Activated T-cell treated with anti-CD3 and anti-CD28 coated beads, Interleukin-2, amount 50 U/mL, for 72 hours (primary cell): ENCODE data around the gene EVI5. TPM values are rescaled to one million over a fixed set of nuclear protein-coding genes. Genes with fewer than 3 reads are reported as not detected.

Experiments used
- ATAC-seq, 2 donors: fragments of 150-1000 bp; cut with Tn5 transposase; replicated peaks in 1 of 2; 2 replicates each; pipeline ENCODE4 v1.10.0; 2021; ENCODE audit warnings: moderate library complexity in 2 of 2, mild to moderate bottlenecking in 1 of 2
- DNase-seq, 2 donors: peaks; one replicate each; pipeline ENCODE4 v3.0.0; 2021 to 2022; ENCODE audit warnings: mixed read lengths in 1 of 2
- H3K27ac Mint-ChIP-seq: one replicate; pipeline ENCODE4 v1.8.0; 2022; ENCODE audit warnings: mild to moderate bottlenecking, moderate library complexity, mixed read lengths
- H3K27me3 Mint-ChIP-seq: one replicate; pipeline ENCODE4 v1.8.0; 2022; ENCODE audit warnings: low read depth, mixed read lengths
- H3K36me3 Mint-ChIP-seq, 2 donors: one replicate each; pipeline ENCODE4 v1.8.0; 2022; ENCODE audit warnings: mixed read lengths in 2 of 2, mild to moderate bottlenecking in 1 of 2; ENCODE audit not compliant: insufficient read depth in 2 of 2
- H3K4me1 Mint-ChIP-seq: one replicate; pipeline ENCODE4 v1.8.0; 2022; ENCODE audit warnings: low read depth, mixed read lengths
- H3K4me3 Mint-ChIP-seq, 2 donors: one replicate each; pipeline ENCODE4 v1.8.0; 2022; ENCODE audit warnings: mild to moderate bottlenecking in 2 of 2, mixed read lengths in 2 of 2, moderate library complexity in 2 of 2
- H3K9me3 Mint-ChIP-seq, 2 donors: one replicate each; pipeline ENCODE4 v1.8.0; 2022; ENCODE audit warnings: mixed read lengths in 2 of 2
- total RNA-seq, 2 donors: library from RNA; stranded (reverse); gene quantifications; one replicate each; pipeline ENCODE4 v1.2.3, GENCODE V29; 2022

The EVI5 gene
- total RNA-seq, 2 donors from 2014 or later, result 30.8 to 40.1 TPM

DNA sequence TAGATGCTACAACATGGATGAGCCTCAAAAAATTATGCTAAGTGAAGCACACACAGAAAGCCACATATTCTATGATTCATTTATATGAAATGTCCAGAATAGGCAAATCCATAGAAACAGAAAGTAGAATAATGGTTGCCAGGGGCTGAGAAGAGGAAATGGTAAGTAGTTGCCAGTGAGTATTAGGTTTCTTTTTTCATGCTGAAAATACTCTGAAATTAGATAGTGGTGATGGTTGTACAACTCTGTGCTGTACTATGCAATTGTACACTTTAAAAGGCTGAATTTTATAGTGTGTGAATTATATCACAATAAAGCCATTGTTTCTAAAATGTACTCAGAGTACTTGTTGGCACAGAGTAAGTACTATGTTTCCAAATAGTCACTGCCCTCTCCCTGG, 282.7 kb downstream of the EVI5 start:
- ATAC-seq (peak; percentile 37 to 52), DNase-seq (no peak)
- Mint-ChIP-seq H3K9me3 (no peaks in the 10 kb centered on the region), H3K4me3 (peak overlapping the region in 1 of 2 donors; percentile 52), H3K36me3 (peaks cover 3 to 4% of the 10 kb centered on the region in 2 donors), H3K27ac (peak overlapping the region; percentile 59), H3K4me1 (peaks cover 43% of the 10 kb centered on the region), H3K27me3 (no peaks in the 10 kb centered on the region)

DNA sequence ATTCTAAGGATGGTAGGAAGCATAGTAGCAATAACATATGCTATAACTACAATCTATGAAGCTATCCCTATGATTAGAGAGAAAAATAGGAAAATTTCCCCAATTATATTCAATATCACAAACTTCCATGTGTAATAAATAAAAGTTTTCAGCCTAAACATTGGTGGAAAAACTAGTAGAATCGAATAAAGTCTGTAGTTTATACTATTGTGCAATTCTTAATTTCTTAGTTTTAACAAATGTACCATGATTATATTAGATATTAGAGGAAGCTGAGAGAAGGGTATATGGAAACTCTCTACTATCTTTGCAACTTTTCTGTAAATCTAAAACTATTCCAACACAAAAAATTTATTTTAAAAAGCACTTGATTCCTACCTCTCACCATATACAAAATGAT, 284.4 kb downstream of the EVI5 start:
- no peaks in the 10 kb centered on the region for H3K9me3 Mint-ChIP-seq
- H3K4me1 Mint-ChIP-seq, result peaks cover 45% of the 10 kb centered on the region
- no peak overlapping the region for H3K27ac Mint-ChIP-seq
- DNase-seq (no peak), ATAC-seq (no peak)
- H3K27me3 Mint-ChIP-seq, result no peaks in the 10 kb centered on the region
- H3K36me3 Mint-ChIP-seq, result peaks cover 3% of the 10 kb centered on the region in 2 donors
- H3K4me3 Mint-ChIP-seq, result no peak overlapping the region

DNA sequence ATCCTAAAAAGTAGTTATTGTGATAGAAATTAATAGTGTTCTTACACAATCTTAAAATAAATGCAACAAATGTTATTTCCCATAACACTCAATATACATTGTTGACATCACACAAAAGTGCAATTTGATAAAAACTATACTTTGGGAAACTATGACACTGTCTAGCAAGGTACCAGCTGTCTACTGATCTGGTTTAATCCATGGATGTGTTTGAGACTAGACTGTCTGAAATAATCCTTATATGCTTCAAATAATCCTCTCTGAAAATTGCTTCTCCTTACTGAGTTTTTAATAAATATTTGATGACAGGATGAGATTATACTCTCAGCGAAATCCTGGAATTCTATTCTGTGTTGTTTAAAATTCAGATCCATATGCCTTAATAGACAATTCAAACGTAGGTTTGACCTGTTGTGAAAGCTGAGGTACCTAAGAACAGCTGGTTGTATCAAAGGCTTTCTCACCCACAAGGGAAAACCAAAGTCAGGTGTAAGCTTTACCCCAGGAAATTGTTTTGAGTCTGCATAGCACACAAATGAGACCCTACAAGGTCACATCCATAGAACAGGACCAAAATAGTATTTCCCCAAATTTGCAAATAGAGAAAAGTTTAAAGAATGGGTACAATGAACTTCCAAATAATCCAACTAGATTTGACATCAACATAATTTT, 289.4 kb downstream of the EVI5 start:
- Mint-ChIP-seq H3K4me1 (peaks cover 44% of the 10 kb centered on the region), H3K27me3 (no peaks in the 10 kb centered on the region), H3K36me3 (peaks cover 3 to 4% of the 10 kb centered on the region in 2 donors), H3K27ac (no peak overlapping the region), H3K9me3 (no peaks in the 10 kb centered on the region), H3K4me3 (no peak overlapping the region)
- DNase-seq (no peak), ATAC-seq (peak; percentile 65 to 68)

DNA sequence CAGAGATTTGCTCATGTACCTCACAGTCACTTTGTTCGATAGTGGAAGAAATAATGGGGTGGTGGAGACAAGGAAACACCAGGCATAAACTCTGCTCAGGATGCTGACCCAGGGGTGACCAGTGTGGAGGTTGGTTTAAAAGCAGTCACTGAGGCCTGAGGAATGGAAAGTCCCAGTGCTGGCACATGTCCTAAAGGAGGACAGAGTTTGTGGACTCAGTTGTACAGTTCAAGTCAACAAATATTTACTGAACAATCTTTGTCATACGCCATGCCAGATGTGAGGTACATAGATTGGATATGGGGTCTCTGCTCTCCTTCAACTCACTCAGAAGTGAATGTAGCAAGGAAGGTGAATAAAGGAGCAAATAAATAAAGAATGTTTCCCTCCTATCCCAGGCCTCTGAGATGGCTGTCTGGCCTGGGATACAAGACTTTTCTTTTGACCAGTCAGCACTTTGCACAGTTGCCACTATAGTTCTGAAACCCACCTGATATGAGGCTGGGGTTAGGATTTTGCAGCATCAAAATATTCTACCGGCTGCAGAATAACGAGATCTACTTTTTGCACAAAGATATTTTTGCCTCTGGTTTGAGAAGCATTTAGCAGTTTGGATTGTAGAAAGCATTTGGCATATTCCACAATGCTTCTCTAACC, 290.3 kb downstream of the EVI5 start:
- H3K36me3 Mint-ChIP-seq, result peaks cover 3 to 4% of the 10 kb centered on the region in 2 donors
- no peak overlapping the region for H3K27ac Mint-ChIP-seq
- peak overlapping the region in 1 of 2 donors; percentile 2 for H3K4me3 Mint-ChIP-seq
- no peaks in the 10 kb centered on the region for H3K27me3 Mint-ChIP-seq
- no peaks in the 10 kb centered on the region for H3K9me3 Mint-ChIP-seq
- DNase-seq (no peak), ATAC-seq (no peak)
- H3K4me1 Mint-ChIP-seq, result peaks cover 45% of the 10 kb centered on the region

DNA sequence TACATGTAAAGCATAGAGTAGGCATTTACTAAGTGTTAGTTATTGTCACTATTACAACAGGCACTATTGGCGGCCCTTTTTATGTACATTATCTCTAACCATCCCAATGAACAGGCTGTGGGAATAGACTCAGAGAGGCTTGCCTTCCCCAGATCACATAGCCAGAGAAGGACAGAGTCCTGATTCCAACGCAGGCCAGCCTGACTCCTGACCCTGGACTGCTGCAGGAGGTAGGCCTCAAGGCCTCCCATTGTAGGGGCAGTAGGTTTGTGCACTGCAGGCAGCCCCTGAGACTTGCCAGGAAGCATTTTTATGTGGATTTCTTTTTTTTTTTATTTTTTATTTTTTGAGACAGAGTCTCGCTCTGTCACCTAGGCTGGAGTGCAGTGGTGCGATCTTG, 291.8 kb downstream of the EVI5 start:
- Mint-ChIP-seq H3K36me3 (peaks cover 0 to 4% of the 10 kb centered on the region in 2 donors), H3K4me1 (peaks cover 60% of the 10 kb centered on the region), H3K27me3 (no peaks in the 10 kb centered on the region), H3K9me3 (no peaks in the 10 kb centered on the region), H3K4me3 (no peak overlapping the region), H3K27ac (no peak overlapping the region)
- DNase-seq, result no peak
- peak in 1 of 2 donors; percentile 28 for ATAC-seq

DNA sequence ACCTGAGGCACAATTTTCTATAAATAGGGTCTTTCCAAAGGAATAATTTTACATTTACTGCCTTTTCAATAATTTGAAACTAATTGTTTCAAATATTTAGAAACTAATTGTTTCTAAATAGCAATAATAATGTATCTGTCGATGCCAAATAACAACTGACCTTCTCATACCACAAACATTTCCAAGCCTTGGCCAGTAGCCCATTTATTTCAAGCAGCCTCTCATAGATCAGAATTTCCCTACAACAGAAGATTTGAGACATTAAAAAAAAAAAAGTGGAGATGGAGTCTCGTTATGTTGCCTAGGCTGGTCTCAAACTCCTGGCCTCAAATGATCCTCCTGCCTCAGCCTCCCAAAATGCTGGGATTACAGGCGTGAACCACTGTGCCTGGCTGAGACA, 296.1 kb downstream of the EVI5 start:
- no peak for DNase-seq
- H3K4me1 Mint-ChIP-seq, result peaks cover 46% of the 10 kb centered on the region
- H3K27ac Mint-ChIP-seq, result peak overlapping the region; percentile 88
- ATAC-seq, result no peak
- no peaks in the 10 kb centered on the region for H3K9me3 Mint-ChIP-seq
- H3K36me3 Mint-ChIP-seq, result peaks cover 8% of the 10 kb centered on the region in 2 donors
- H3K27me3 Mint-ChIP-seq, result no peaks in the 10 kb centered on the region
- peak overlapping the region; percentile 89 to 99 for H3K4me3 Mint-ChIP-seq

DNA sequence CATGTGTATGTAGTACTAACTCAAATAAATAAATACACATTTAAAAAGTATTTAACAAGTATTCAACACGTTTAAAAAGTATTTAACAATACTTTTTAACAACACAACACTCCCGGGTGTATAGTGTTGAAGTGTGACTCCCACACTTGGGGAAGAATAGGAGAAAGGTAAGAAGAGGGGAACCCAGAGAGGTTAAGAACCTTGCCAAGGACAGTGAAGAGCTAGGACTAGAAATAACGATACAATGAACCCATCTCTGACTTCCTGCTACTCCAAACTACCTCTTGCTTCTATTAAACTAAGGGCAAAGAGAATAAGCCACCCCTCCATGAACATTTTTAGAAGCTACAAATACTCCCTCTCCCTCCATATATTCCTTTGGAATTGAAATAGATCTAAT, 296.5 kb downstream of the EVI5 start:
- Mint-ChIP-seq H3K27me3 (no peaks in the 10 kb centered on the region), H3K4me1 (peaks cover 46% of the 10 kb centered on the region), H3K36me3 (peaks cover 8 to 9% of the 10 kb centered on the region in 2 donors), H3K27ac (peak overlapping the region; percentile 88), H3K9me3 (no peaks in the 10 kb centered on the region), H3K4me3 (peak overlapping the region; percentile 89 to 99)
- DNase-seq, result no peak
- ATAC-seq, result no peak

DNA sequence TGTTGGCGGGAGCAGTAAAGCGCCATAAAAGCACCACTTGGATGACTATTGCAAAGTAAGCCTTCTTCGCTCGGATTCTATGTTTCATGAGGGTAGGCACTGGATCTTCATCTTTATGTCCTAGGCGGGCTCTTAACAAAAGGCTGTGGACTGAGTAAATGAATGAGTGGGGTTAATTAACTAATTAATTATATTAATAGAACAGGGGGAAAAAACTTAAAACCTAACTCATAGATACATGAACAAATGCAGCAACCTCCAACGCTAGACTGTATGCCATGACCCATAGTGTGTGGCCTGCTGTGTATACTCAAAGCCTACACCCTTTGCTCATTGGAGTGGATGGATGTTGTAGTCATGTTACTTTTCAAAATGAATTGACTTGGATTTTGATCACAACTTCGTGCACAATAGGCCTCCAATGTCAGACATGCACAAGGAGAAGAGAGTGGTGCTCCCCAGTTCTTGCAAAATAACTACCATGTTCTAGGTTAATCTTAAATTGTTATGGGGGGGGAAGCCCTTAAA, 297.8 kb downstream of the EVI5 start:
- Mint-ChIP-seq H3K27me3 (no peaks in the 10 kb centered on the region), H3K36me3 (peaks cover 12 to 18% of the 10 kb centered on the region in 2 donors), H3K9me3 (no peaks in the 10 kb centered on the region), H3K4me3 (peak overlapping the region; percentile 89 to 99), H3K4me1 (peaks cover 35% of the 10 kb centered on the region), H3K27ac (peak overlapping the region; percentile 63)
- no peak for DNase-seq
- no peak for ATAC-seq

DNA sequence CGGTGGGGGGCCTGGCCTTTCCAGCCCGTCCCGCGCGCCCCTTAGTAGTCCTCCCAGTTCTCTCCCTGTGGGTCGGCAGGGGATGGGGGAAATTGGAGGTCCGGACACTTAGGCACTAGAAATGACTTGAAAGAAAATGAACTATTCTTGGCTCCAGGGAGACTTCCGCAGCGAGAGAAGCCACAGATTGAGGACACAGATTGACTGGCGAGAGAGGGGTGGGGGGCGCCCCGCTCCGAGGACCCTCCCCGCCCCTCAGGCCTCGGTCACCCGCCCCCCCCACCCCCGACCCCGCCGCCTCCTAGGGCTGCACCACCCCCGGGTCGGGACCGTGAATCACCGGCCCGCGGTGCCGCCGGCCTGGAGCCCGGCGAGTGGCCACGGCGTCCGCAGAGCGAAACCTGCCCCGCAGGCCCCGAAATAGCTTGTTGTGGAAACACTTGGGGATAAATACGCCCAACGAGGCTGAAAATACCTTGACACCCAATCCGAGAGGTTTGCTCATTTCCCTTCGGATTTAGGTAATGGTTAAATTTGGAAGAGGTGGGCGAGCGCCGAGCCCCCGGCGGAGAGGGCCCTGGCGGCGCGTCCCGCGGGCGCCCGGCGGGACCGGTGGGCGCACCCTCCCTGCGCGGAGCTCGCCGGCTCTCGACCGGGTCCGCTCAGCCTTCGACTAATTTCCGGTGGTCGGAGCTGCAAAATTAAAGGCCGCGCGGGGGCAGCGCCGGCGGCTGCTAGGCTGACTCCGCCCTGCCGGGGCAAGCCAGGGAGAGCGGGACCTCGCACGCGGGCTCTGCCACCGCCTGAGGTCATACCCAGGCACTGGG, 298.4 kb downstream of the EVI5 start, which contains the start of gene GFI1:
Gene GFI1 (minus strand): TSS at position 675 of the 827 bp plus-strand sequence. CDS start 3,438 bp downstream, outside the sequence.
- H3K4me1 Mint-ChIP-seq, result peaks cover 31% of the 10 kb centered on the region
- ATAC-seq (peak; percentile 55 to 62), DNase-seq (peak; percentile 86 to 90)
- H3K36me3 Mint-ChIP-seq, result peaks cover 12 to 22% of the 10 kb centered on the region in 2 donors
- peak within 1 kb of the TSS; percentile 89 to 99 for H3K4me3 Mint-ChIP-seq
- no peaks in the 10 kb centered on the region for H3K27me3 Mint-ChIP-seq
- H3K27ac Mint-ChIP-seq, result peak within 1 kb of the TSS; percentile 91
- no peaks in the 10 kb centered on the region for H3K9me3 Mint-ChIP-seq

DNA sequence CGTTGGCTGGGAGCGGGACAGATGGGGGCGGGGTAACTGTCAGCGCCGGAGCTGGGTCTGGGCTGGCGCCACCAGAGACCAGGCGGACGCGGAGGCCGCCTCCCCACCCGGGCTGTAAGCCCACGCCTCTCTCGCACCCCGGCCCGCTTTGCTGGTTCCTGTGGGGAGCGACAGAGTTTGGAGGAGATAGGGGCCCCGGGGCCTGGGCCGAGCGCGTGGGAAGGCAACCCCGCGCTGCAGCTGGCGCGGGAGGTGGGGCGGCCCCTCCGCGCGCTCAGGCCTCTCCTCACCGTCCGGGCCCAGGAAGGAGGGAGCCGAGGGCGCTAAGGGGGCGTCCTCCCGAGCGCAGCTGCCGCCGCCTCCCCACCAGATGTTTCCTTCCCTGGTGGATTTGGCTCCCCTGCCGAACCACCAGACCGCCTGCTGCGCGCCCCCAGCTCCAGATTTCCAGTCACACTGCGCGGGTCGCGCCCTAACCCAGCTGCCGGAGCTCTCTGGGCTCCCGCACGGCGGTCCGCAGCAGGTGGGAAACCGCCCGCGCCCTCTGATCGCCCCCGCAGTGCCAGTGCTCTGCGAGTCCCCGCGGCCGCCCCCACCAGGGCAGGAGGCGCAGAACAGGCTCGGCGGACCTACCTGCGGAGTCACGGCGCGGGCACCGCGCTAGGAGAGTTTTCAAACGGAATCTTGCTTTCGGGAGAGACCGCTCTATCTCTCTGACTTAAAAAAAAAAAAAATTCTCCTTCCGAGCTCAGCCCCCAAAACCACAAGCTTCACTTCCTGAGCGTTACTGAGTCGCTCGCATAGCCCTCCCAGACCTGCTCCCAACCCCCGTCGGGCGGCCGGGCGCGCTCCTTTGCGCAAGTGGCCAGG, 299.3 kb downstream of the EVI5 start:
- Mint-ChIP-seq H3K36me3 (peaks cover 12 to 29% of the 10 kb centered on the region in 2 donors), H3K9me3 (no peaks in the 10 kb centered on the region), H3K4me3 (peak overlapping the region; percentile 89 to 99), H3K27ac (peak overlapping the region; percentile 92), H3K27me3 (no peaks in the 10 kb centered on the region), H3K4me1 (peaks cover 29% of the 10 kb centered on the region)
- ATAC-seq (peak; percentile 65 to 67), DNase-seq (peak; percentile 93 to 96)

DNA sequence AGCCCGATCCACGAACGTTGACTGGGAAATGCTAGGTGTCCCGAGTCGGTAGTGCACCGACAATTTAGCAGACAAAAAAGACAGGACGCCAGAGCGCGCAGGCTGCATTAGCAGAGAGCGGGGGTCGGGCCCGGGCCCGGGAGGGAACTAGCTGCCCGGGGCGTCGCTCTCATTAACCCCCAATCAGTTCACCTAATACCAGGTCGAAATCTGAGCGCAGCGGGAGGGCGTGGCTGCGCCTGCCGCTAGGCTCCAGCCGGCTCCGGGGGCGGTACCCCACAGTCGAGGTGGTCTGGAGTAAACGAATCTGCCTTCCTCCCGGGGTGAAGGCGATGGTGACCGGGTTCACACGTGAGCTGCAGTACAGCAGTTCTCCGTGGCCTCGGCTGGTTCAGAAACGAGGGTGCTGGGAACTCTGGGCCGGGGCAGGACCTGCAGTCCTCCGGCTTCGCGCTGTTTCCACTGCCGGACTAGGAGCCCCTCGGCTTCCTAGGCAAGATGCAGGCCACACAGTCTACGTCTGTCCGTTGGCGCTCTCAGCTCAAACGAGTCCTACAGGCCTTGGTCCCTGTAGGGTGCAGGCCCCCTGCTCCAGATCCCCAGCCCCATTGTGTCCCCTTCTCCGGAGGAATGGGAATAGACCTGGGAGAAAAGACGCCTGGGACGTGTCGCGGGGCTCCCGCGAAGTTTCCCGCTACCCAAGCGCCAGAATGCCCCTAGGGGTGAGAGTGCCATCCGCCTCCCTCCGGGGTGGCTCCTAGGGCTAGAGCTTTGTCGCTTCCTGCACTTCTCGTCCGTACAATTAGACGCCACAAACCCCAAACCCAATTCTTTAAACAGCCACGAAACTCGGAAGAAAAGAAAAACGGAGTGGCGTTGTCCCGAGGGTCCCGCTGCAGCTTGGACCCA, 300.2 kb downstream of the EVI5 start:
- H3K9me3 Mint-ChIP-seq, result no peaks in the 10 kb centered on the region
- peaks cover 35% of the 10 kb centered on the region for H3K4me1 Mint-ChIP-seq
- peaks cover 15 to 34% of the 10 kb centered on the region in 2 donors for H3K36me3 Mint-ChIP-seq
- peak overlapping the region; percentile 89 to 99 for H3K4me3 Mint-ChIP-seq
- H3K27ac Mint-ChIP-seq, result peak overlapping the region; percentile 92
- DNase-seq (peak; percentile 74 to 78), ATAC-seq (peak; percentile 21 to 24)
- no peaks in the 10 kb centered on the region for H3K27me3 Mint-ChIP-seq
